Erythroblast (primary cell): ENCODE measurements around the gene LIMCH1.
"Not testable (repeated sequence)": the region's sequence is repeated elsewhere in the genome, so short reads cannot be mapped to it uniquely, and the experiment has no call there.

Experiments used
- DNase-seq, 2 experiments: peaks; one replicate each; lab custom pipeline; 2025; lab: John Stamatoyannopoulos, UW
- GATA1 ChIP-seq: IDR thresholded peaks from 2 replicates; pipeline ENCODE4 v1.6.1; 2011; ENCODE audit warnings: low read depth, mild to moderate bottlenecking, control low read depth, low read length, moderate library complexity
- POLR2A ChIP-seq: IDR thresholded peaks from 2 replicates; pipeline ENCODE4 v1.6.1; 2011; ENCODE audit warnings: mild to moderate bottlenecking, low read length

The LIMCH1 gene

DNA sequence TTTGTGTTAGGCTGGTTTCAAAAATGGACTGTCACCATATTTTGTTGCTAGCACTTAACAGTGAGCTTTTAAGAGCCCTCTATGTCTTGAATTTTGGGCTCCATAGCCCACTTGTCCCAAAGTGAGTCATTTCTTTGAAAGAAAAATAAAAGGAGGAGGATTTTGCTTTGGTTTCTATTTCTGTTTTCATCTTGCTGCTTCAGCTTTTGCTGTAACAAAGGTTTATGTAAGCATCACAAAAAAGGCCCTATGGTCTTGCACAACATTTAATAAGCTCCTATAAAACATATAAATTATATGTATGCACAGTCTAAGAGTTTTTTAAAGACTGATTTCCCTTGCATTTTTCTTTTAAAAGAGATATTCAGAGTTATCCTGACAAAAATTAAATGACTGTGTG is 105.4 kb downstream of the LIMCH1 start:
- no peak for DNase-seq
- TF ChIP-seq GATA1: no peak
- no peak for TF ChIP-seq POLR2A

- peak; percentile 18 to 35 for DNase-seq
- TF ChIP-seq POLR2A (no peak), GATA1 (no peak)
Observed at GRCh38 chr4:41644288-41644914, 106.4 kb downstream of the LIMCH1 start.

DNA sequence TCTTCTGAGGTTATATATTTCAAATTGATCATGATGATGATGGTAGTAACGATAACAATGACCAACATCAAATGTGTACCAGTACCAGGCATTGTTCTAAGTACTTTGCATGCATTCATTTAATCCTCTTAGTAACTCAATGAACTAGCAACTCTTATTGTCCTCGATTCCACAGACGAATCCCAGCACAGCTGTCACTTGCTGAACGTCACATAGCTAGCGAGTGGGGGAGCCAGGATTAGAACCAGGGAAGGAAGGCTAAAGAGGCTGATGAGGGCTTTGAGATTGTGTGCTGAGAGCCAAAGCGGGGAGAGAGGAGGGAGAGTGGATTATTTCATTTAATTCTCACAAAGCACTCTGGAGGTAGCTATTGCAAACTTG is 106.9 kb downstream of the LIMCH1 start:
- no peak for TF ChIP-seq POLR2A
- no peak for TF ChIP-seq GATA1
- DNase-seq: no peak

GRCh38 chr4:41645728-41646390 is 107.9 kb downstream of the LIMCH1 start:
- no peak for DNase-seq
- TF ChIP-seq POLR2A: no peak
- no peak for TF ChIP-seq GATA1

- DNase-seq: no peak
- TF ChIP-seq GATA1 (no peak), POLR2A (no peak)
Observed at GRCh38 chr4:41646862-41647261, 108.9 kb downstream of the LIMCH1 start.

DNA sequence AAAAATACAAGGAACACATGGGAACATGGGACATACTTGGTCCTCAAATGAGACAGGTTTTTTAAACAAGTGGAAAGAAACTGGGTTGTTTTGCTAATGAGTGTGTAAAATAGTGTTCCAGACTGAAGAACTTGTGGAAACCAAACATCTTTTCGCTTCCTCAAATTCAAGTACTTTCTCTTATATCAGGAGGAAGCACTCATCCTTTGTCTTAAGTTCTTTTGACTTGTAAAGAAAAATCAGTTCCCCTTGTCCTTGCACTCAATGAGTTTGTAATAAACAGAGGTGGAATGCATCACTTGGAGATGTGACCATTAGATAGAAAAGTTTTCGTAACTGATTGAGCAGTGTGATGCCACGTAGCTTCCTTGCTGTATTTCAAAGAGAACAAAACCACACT is 109.4 kb downstream of the LIMCH1 start:
- TF ChIP-seq POLR2A (no peak), GATA1 (no peak)
- no peak for DNase-seq

GRCh38 chr4:41651150-41651549 is 113.2 kb downstream of the LIMCH1 start:
- not testable (repeated sequence) for DNase-seq

DNA sequence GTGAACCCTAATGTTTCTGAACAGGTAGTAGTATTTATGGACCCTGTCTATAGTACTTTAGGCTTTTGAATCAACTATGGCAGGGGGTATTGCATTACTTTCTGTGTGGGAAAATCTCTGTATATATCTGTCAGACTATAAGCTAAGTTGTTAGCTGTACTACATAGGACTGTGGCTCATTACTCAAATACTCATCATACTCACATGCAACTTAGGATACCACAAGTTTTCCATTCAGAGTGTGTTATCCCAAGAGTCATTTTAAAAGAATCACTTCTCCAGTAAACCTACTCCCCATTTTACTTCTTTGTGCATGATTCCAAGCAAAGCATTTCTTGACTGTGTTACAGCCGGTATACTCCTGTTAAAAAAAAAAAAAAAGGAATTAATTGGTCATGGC is 115.0 kb downstream of the LIMCH1 start:
- no peak for DNase-seq
- TF ChIP-seq POLR2A (no peak), GATA1 (no peak)

GRCh38 chr4:41653523-41653922 is 115.6 kb downstream of the LIMCH1 start:
- TF ChIP-seq POLR2A (no peak), GATA1 (no peak)
- no peak for DNase-seq

GRCh38 chr4:41655177-41655576 is 117.2 kb downstream of the LIMCH1 start:
- DNase-seq: no peak
- no peak for TF ChIP-seq POLR2A
- TF ChIP-seq GATA1: no peak

DNA sequence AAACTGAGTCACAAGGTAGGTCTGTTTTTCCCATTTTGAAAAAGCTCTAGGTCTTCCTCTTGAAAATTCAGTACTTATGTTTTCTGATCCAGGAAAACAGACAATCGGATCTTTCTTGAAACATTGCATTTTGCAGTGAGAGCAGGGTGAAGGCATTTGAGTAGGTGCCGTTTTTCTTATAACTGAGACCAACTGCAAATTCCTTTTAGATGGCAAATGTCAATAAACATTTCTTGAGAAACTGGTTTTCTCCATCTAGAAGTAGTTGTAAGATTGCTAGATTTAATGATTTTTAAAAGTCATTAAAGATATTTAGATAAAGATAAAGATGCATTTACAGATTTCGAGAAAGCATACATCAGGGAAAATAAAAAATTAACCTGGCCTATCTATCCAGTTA is 118.1 kb downstream of the LIMCH1 start:
- TF ChIP-seq GATA1: no peak
- TF ChIP-seq POLR2A: no peak
- no peak for DNase-seq

- no peak for TF ChIP-seq GATA1
- no peak for DNase-seq
Observed at GRCh38 chr4:41656572-41657520, 118.9 kb downstream of the LIMCH1 start.

DNA sequence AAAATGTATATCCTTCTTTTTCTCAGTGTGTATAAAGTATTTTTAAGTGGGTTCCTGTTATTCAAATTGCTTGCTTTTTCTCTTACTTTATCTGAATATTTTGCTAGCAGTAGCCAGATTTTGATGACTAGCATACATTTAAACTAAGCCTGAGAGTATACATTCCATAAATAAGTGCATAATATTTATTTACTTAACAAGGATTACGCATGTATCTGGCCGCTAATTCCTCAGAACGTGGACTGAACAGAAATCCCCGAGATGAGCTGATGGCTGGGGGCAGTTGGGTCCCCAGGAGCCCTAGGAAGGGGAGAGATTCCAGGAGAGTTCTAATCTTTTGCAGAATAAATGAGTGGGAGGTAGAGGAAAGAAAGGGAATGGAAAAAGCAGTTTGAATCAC is 119.6 kb downstream of the LIMCH1 start:
- DNase-seq: no peak
- no peak for TF ChIP-seq POLR2A
- no peak for TF ChIP-seq GATA1

- no peak for DNase-seq
- TF ChIP-seq GATA1 (no peak), POLR2A (no peak)
Observed at GRCh38 chr4:41658163-41658562, 120.2 kb downstream of the LIMCH1 start.
